Measurements from ENCODE around the gene LRRC8B. TPM values are rescaled to one million over a fixed set of nuclear protein-coding genes. Genes with fewer than 3 reads are reported as not detected.

The LRRC8B gene
- total RNA-seq, 1 donor: 1.4 TPM

GRCh38 chr1:89581859-89582258, 57.2 kb downstream of the LRRC8B start:
- Histone ChIP-seq H3K4me3 (ENCODE audit: insufficient read depth, low read length) (no peak overlapping the region), H3K27me3 (ENCODE audit: insufficient read depth, low read length) (no peaks in the 10 kb centered on the region), H3K4me1 (ENCODE audit: insufficient read depth, low read length) (no peaks in the 10 kb centered on the region), H3K27ac (ENCODE audit: low read depth, low read length) (no peak overlapping the region), H2AFZ (ENCODE audit: low read length) (no peak overlapping the region), H4K20me1 (ENCODE audit: insufficient read depth, low read length) (no peaks in the 10 kb centered on the region), H3K79me2 (ENCODE audit: insufficient read depth, low read length) (no peaks in the 10 kb centered on the region), H3K36me3 (ENCODE audit: insufficient read depth, low read length) (no peaks in the 10 kb centered on the region), H3K4me2 (ENCODE audit: insufficient read depth, low read length) (no peak overlapping the region), H3K9me3 (ENCODE audit: low read depth, low read length) (no peaks in the 10 kb centered on the region)
- TF ChIP-seq CTCF (IDR thresholded peaks at IDR 0.05; ENCODE audit: extremely low read depth, low read depth, low read length): no peak
- DNase-seq (ENCODE audit: insufficient read length, low spot score, missing footprints): no peak

GRCh38 chr1:89582571-89582970, 57.9 kb downstream of the LRRC8B start:
- Histone ChIP-seq H3K9me3 (ENCODE audit: low read depth, low read length) (no peaks in the 10 kb centered on the region), H3K36me3 (ENCODE audit: insufficient read depth, low read length) (no peaks in the 10 kb centered on the region), H3K79me2 (ENCODE audit: insufficient read depth, low read length) (no peaks in the 10 kb centered on the region), H3K4me3 (ENCODE audit: insufficient read depth, low read length) (no peak overlapping the region), H3K27me3 (ENCODE audit: insufficient read depth, low read length) (no peaks in the 10 kb centered on the region), H4K20me1 (ENCODE audit: insufficient read depth, low read length) (no peaks in the 10 kb centered on the region), H3K4me1 (ENCODE audit: insufficient read depth, low read length) (no peaks in the 10 kb centered on the region), H3K4me2 (ENCODE audit: insufficient read depth, low read length) (no peak overlapping the region), H3K27ac (ENCODE audit: low read depth, low read length) (no peak overlapping the region), H2AFZ (ENCODE audit: low read length) (no peak overlapping the region)
- DNase-seq (ENCODE audit: insufficient read length, low spot score, missing footprints): no peak
- TF ChIP-seq CTCF (IDR thresholded peaks at IDR 0.05; ENCODE audit: extremely low read depth, low read depth, low read length): no peak

GRCh38 chr1:89584211-89584610, 59.6 kb downstream of the LRRC8B start:
- no peak for TF ChIP-seq CTCF (IDR thresholded peaks at IDR 0.05; ENCODE audit: extremely low read depth, low read depth, low read length)
- no peak overlapping the region for H2AFZ ChIP-seq (ENCODE audit: low read length)
- H3K4me1 ChIP-seq (ENCODE audit: insufficient read depth, low read length): no peaks in the 10 kb centered on the region
- H3K27me3 ChIP-seq (ENCODE audit: insufficient read depth, low read length): no peaks in the 10 kb centered on the region
- DNase-seq (ENCODE audit: insufficient read length, low spot score, missing footprints): no peak
- no peaks in the 10 kb centered on the region for H4K20me1 ChIP-seq (ENCODE audit: insufficient read depth, low read length)
- no peak overlapping the region for H3K4me2 ChIP-seq (ENCODE audit: insufficient read depth, low read length)
- no peak overlapping the region for H3K27ac ChIP-seq (ENCODE audit: low read depth, low read length)
- no peak overlapping the region for H3K4me3 ChIP-seq (ENCODE audit: insufficient read depth, low read length)
- H3K79me2 ChIP-seq (ENCODE audit: insufficient read depth, low read length): no peaks in the 10 kb centered on the region
- H3K9me3 ChIP-seq (ENCODE audit: low read depth, low read length): no peaks in the 10 kb centered on the region
- no peaks in the 10 kb centered on the region for H3K36me3 ChIP-seq (ENCODE audit: insufficient read depth, low read length)

GRCh38 chr1:89584781-89585180, 60.2 kb downstream of the LRRC8B start:
- no peaks in the 10 kb centered on the region for H4K20me1 ChIP-seq (ENCODE audit: insufficient read depth, low read length)
- no peak for DNase-seq (ENCODE audit: insufficient read length, low spot score, missing footprints)
- H2AFZ ChIP-seq (ENCODE audit: low read length): no peak overlapping the region
- no peaks in the 10 kb centered on the region for H3K4me1 ChIP-seq (ENCODE audit: insufficient read depth, low read length)
- H3K27ac ChIP-seq (ENCODE audit: low read depth, low read length): no peak overlapping the region
- no peaks in the 10 kb centered on the region for H3K36me3 ChIP-seq (ENCODE audit: insufficient read depth, low read length)
- H3K4me3 ChIP-seq (ENCODE audit: insufficient read depth, low read length): no peak overlapping the region
- TF ChIP-seq CTCF (IDR thresholded peaks at IDR 0.05; ENCODE audit: extremely low read depth, low read depth, low read length): no peak
- H3K79me2 ChIP-seq (ENCODE audit: insufficient read depth, low read length): no peaks in the 10 kb centered on the region
- H3K27me3 ChIP-seq (ENCODE audit: insufficient read depth, low read length): no peaks in the 10 kb centered on the region
- H3K4me2 ChIP-seq (ENCODE audit: insufficient read depth, low read length): no peak overlapping the region
- no peaks in the 10 kb centered on the region for H3K9me3 ChIP-seq (ENCODE audit: low read depth, low read length)
